Measurements from ENCODE around the gene ZNF532.

- no peak for TF ChIP-seq CTCF (IDR thresholded peaks at IDR 0.05; ENCODE audit: insufficient read depth, low read length)
- TF ChIP-seq POLR2AphosphoS5 (IDR thresholded peaks at IDR 0.05; ENCODE audit: low read depth): no peak
- TF ChIP-seq, protein P1, sequence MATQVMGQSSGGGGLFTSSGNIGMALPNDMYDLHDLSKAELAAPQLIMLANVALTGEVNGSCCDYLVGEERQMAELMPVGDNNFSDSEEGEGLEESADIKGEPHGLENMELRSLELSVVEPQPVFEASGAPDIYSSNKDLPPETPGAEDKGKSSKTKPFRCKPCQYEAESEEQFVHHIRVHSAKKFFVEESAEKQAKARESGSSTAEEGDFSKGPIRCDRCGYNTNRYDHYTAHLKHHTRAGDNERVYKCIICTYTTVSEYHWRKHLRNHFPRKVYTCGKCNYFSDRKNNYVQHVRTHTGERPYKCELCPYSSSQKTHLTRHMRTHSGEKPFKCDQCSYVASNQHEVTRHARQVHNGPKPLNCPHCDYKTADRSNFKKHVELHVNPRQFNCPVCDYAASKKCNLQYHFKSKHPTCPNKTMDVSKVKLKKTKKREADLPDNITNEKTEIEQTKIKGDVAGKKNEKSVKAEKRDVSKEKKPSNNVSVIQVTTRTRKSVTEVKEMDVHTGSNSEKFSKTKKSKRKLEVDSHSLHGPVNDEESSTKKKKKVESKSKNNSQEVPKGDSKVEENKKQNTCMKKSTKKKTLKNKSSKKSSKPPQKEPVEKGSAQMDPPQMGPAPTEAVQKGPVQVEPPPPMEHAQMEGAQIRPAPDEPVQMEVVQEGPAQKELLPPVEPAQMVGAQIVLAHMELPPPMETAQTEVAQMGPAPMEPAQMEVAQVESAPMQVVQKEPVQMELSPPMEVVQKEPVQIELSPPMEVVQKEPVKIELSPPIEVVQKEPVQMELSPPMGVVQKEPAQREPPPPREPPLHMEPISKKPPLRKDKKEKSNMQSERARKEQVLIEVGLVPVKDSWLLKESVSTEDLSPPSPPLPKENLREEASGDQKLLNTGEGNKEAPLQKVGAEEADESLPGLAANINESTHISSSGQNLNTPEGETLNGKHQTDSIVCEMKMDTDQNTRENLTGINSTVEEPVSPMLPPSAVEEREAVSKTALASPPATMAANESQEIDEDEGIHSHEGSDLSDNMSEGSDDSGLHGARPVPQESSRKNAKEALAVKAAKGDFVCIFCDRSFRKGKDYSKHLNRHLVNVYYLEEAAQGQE (IDR thresholded peaks at IDR 0.05; ENCODE audit: insufficient replicate concordance, low read depth): no peak
- TF ChIP-seq GABPA (IDR thresholded peaks at IDR 0.05; ENCODE audit: low read depth): no peak
- TF ChIP-seq SPI1 (IDR thresholded peaks at IDR 0.05; ENCODE audit: borderline replicate concordance, low read depth): no peak
These were observed 170.9 kb downstream of the ZNF532 start for GRCh38 chr18:59035591-59035990.

Data from HL-60 (cell line).